IMR-90 (cell line): ENCODE data around the gene AK2. TPM values are rescaled to one million over a fixed set of nuclear protein-coding genes. Genes with fewer than 3 reads are reported as not detected.

Source experiments
- ATAC-seq: fragments of 200-7000 bp; cut with Tn5 transposase; 2 replicates; pipeline ENCODE4 v1.9.1; 2020; ENCODE audit warnings: low read depth, mild to moderate bottlenecking, moderate library complexity
- BruUV-seq: library from RNA; stranded (reverse); fragments of 400-500 nt; replicated peaks from 2 replicates; lab custom pipeline; 2021; lab: Mats Ljungman, UMichigan
- CTCF ChIA-PET: fragments of 300-600 bp; formaldehyde crosslinking; extraction: SDS; loops from one replicate; lab custom pipeline; 2021; ENCODE audit warnings: antibody characterized with exemption; lab: Yijun Ruan, JAX
- POLR2A ChIA-PET: fragments of 300-600 bp; sonication (Branson Sonifier 250); formaldehyde crosslinking; loops from one replicate; lab custom pipeline; 2022; ENCODE audit warnings: antibody characterized with exemption; ENCODE audit not compliant: unreplicated experiment; lab: Charles Lee
- DNase-seq: peaks from one replicate; pipeline ENCODE4 v3.0.0; 2013
- H2AFZ ChIP-seq: replicated peaks from 2 replicates; pipeline ENCODE3; 2013; ENCODE audit warnings: low read length, mild to moderate bottlenecking; ENCODE audit not compliant: poor library complexity
- H2AK5ac ChIP-seq: 2 replicates; pipeline ENCODE4 v1.6.1; 2013; ENCODE audit warnings: low read depth, low read length, inconsistent platforms
- H2AK9ac ChIP-seq: replicated peaks from 2 replicates; pipeline ENCODE3; 2013; ENCODE audit warnings: mild to moderate bottlenecking, low read depth, low read length, moderate library complexity; ENCODE audit not compliant: poor library complexity
- H2BK120ac ChIP-seq: 2 replicates; pipeline ENCODE4 v1.6.1; 2013; ENCODE audit warnings: low read depth, low read length, inconsistent platforms
- H2BK15ac ChIP-seq: 3 replicates; pipeline ENCODE4 v1.6.1; 2013; ENCODE audit warnings: low read depth, low read length, inconsistent platforms
- H2BK20ac ChIP-seq: 2 replicates; pipeline ENCODE4 v1.6.1; 2013; ENCODE audit warnings: low read depth, mild to moderate bottlenecking, inconsistent platforms, low read length, moderate library complexity
- H2BK5ac ChIP-seq: 2 replicates; pipeline ENCODE4 v1.6.1; 2013; ENCODE audit warnings: mild to moderate bottlenecking, low read depth, low read length, inconsistent platforms; ENCODE audit not compliant: poor library complexity, severe bottlenecking
- H3K14ac ChIP-seq: replicated peaks from 2 replicates; pipeline ENCODE4 v1.6.1; 2013; ENCODE audit warnings: low read depth, low read length, inconsistent platforms
- H3K18ac ChIP-seq: 2 replicates; pipeline ENCODE4 v1.6.1; 2013; ENCODE audit warnings: low read depth, low read length, control low read depth
- H3K23ac ChIP-seq: 2 replicates; pipeline ENCODE4 v1.6.1; 2013; ENCODE audit warnings: low read depth, low read length, inconsistent platforms
- H3K27ac ChIP-seq: 2 replicates; pipeline ENCODE4 v1.5.1; 2013; ENCODE audit warnings: mild to moderate bottlenecking, control low read depth, low read length; ENCODE audit not compliant: insufficient read depth
- H3K27me3 ChIP-seq: 2 replicates; pipeline ENCODE4 v1.6.1; 2013; ENCODE audit warnings: low read length; ENCODE audit not compliant: control insufficient read depth, insufficient read depth
- H3K36me3 ChIP-seq: 2 replicates; pipeline ENCODE4 v1.6.1; 2013; ENCODE audit warnings: low read length, mixed read lengths; ENCODE audit not compliant: control insufficient read depth, insufficient read depth
- H3K4ac ChIP-seq: 2 replicates; pipeline ENCODE4 v1.6.1; 2013; ENCODE audit warnings: low read depth, low read length, inconsistent platforms
- H3K4me1 ChIP-seq: 2 replicates; pipeline ENCODE4 v1.6.1; 2013; ENCODE audit warnings: low read length, mixed read lengths; ENCODE audit not compliant: control insufficient read depth, insufficient read depth
- H3K4me2 ChIP-seq: 2 replicates; pipeline ENCODE4 v1.6.1; 2013; ENCODE audit warnings: low read depth, mild to moderate bottlenecking, control low read depth, low read length, moderate library complexity
- H3K4me3 ChIP-seq: 2 replicates; pipeline ENCODE4 v1.5.1; 2013; ENCODE audit warnings: low read depth, mild to moderate bottlenecking, control low read depth, low read length, moderate library complexity; ENCODE audit not compliant: insufficient read depth
- H3K56ac ChIP-seq: 2 replicates; pipeline ENCODE4 v1.6.1; 2013; ENCODE audit warnings: low read length, inconsistent platforms; ENCODE audit not compliant: insufficient read depth; ENCODE audit errors: extremely low read depth
- H3K79me1 ChIP-seq, 2 experiments: 2 replicates each; pipeline ENCODE4 v1.6.1; 2013; ENCODE audit warnings: low read length in 2 of 2, inconsistent platforms in 1 of 2, low read depth in 1 of 2
- H3K9ac ChIP-seq: 2 replicates; pipeline ENCODE4 v1.6.1; 2013; ENCODE audit warnings: low read depth, low read length, control low read depth
- H3K9me1 ChIP-seq: 2 replicates; pipeline ENCODE4 v1.6.1; 2013; ENCODE audit warnings: low read length, inconsistent platforms; ENCODE audit not compliant: insufficient read depth
- H3K9me3 ChIP-seq: 2 replicates; pipeline ENCODE4 v1.6.1; 2013; ENCODE audit warnings: low read length; ENCODE audit not compliant: control insufficient read depth, insufficient read depth
- H4K20me1 ChIP-seq: 2 replicates; pipeline ENCODE4 v1.6.1; 2013; ENCODE audit warnings: low read length, inconsistent platforms; ENCODE audit not compliant: insufficient read depth
- H4K5ac ChIP-seq: 2 replicates; pipeline ENCODE4 v1.6.1; 2013; ENCODE audit warnings: mild to moderate bottlenecking, low read depth, low read length, control low read depth
- H4K8ac ChIP-seq, 2 experiments: 2 replicates each; pipeline ENCODE4 v1.6.1; 2013; ENCODE audit warnings: low read depth in 2 of 2, low read length in 2 of 2, control low read depth in 1 of 2, inconsistent platforms in 1 of 2
- H4K91ac ChIP-seq: 2 replicates; pipeline ENCODE4 v1.6.1; 2013; ENCODE audit warnings: low read depth, low read length, inconsistent platforms; ENCODE audit not compliant: insufficient read depth
- CEBPB ChIP-seq: IDR thresholded peaks from 2 replicates; pipeline ENCODE4 v1.6.1; 2012; ENCODE audit warnings: low read depth, low read length, improper control_type of control experiment
- FOS ChIP-seq: fragments of 150-350 bp; IDR thresholded peaks from 2 replicates; pipeline ENCODE4 v1.6.1; 2016; ENCODE audit warnings: low read depth, low read length
- MAFK ChIP-seq: IDR thresholded peaks from 2 replicates; pipeline ENCODE4 v1.6.1; 2012; ENCODE audit warnings: low read depth, low read length, improper control_type of control experiment
- MXI1 ChIP-seq: IDR thresholded peaks from 2 replicates; pipeline ENCODE4 v1.6.1; 2012; ENCODE audit warnings: low read depth, mild to moderate bottlenecking, low read length, moderate library complexity, borderline replicate concordance
- RAD21 ChIP-seq: IDR thresholded peaks from 2 replicates; pipeline ENCODE4 v1.6.1; 2012; ENCODE audit warnings: low read length, improper control_type of control experiment
- SMC3 ChIP-seq: fragments of 150-350 bp; IDR thresholded peaks from 2 replicates; pipeline ENCODE4 v1.6.1; 2016; ENCODE audit warnings: low read depth, mild to moderate bottlenecking, antibody characterized with exemption, low read length, moderate library complexity
- WGBS, 2 experiments: methylation state at CpG; one replicate each; pipeline versions ENCODE4 v1.1.5 to v1.1.7; 2013; ENCODE audit warnings: missing lambda C conversion rate in 2 of 2; ENCODE audit not compliant: insufficient read length in 1 of 2; ENCODE audit errors: extremely low coverage in 2 of 2; 5-methylcytosine and 5-hydroxymethylcytosine counted together
- dilution Hi-C: fragments of 300-500 bp; cut with HindIII; formaldehyde crosslinking; loops from one replicate; pipeline ENCODE4 v1.14.3; 2018; ENCODE audit warnings: low sequenced_read_pairs; ENCODE audit not compliant: unreplicated experiment
- in situ Hi-C: fragments of 300-500 bp; cut with MboI; formaldehyde crosslinking; loops from 3 replicates; pipeline ENCODE4 v1.14.3; 2019; ENCODE audit warnings: low sequenced_read_pairs, inconsistent platforms, mixed read lengths
- intact Hi-C: fragments of 100-400 bp; cut with micrococcal nuclease; formaldehyde crosslinking; loops from 2 replicates; pipeline ENCODE4 v1.10.0; 2022
- polyA plus RNA-seq, 3 experiments: library from polyadenylated mRNA; depleted of rRNA; stranded (reverse); fragments of >200 nt; gene quantifications; 2 replicates each; pipeline ENCODE4 v1.2.3, GENCODE V29; 2012; ENCODE audit warnings: low replicate concordance in 1 of 3
- total RNA-seq: library from RNA; depleted of rRNA; stranded (reverse); fragments of >200 nt; gene quantifications from 2 replicates; pipeline ENCODE4 v1.2.3, GENCODE V29; 2012
- TF ChIP-seq, protein P1 (sequence below): fragments of 150-350 bp; IDR thresholded peaks from 2 replicates; pipeline ENCODE4 v1.6.1; 2017; ENCODE audit warnings: mild to moderate bottlenecking, antibody characterized with exemption, low read length, low read depth
- TF ChIP-seq, protein P2 (sequence below): conservative IDR thresholded peaks from 2 replicates; pipeline ENCODE4 v1.5.1; 2012; ENCODE audit warnings: mild to moderate bottlenecking, low read depth, low read length, improper control_type of control experiment

AK2 gene
- total and polyA plus RNA-seq, 2 of the 4 experiments (the other 2 are of a cell fraction): 118 to 203 TPM

DNA sequence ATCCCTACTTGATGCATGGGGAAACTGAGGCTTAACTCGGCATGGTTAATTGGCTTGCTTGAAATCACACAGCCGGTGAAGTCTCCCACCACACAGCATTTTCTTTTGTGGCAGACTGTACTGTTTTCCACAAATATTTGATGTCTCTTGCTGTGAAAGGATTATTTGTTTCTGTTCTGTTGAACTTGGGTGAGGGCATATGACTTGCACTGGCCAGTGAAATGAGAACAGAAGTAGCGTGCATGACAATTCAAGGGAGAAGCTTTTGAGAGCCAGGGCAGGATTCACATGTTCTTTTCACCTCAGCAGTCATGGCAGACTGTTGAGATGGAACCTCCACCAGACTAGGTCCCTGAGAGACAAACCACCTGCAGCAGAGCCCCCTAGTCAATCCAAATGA lies 11.7 kb upstream of the AK2 start:
- intact Hi-C loops (no loop called here), in situ Hi-C loops (no loop called here), dilution Hi-C loops (no loop called here)
- Histone ChIP-seq H2BK15ac (no peak overlapping the region), H4K20me1 (no peaks in the 10 kb centered on the region), H3K9me3 (no peaks in the 10 kb centered on the region), H4K91ac (no peak overlapping the region; the same call in 1 of the 2 replicates), H2BK20ac (no peak overlapping the region), H2BK5ac (no peak overlapping the region), H2AK9ac (no peak overlapping the region), H2BK120ac (no peak overlapping the region), H3K36me3 (no peaks in the 10 kb centered on the region), H3K14ac (no peak overlapping the region), H3K79me1 (no peaks in the 10 kb centered on the region), H3K56ac (no peak overlapping the region), H3K4me2 (no peak overlapping the region), H3K9me1 (peaks cover 4% of the 10 kb centered on the region; the same call in 1 of the 2 replicates), H3K4me1 (peaks cover 4% of the 10 kb centered on the region; the same call in 1 of the 2 replicates), H3K23ac (no peak overlapping the region), H3K18ac (no peak overlapping the region), H3K9ac (no peak overlapping the region), H4K8ac (no peak overlapping the region), H3K27me3 (no peaks in the 10 kb centered on the region), H3K4me3 (no peak overlapping the region), H2AK5ac (no peak overlapping the region), H3K4ac (no peak overlapping the region), H2AFZ (no peak overlapping the region), H4K5ac (no peak overlapping the region), H3K27ac (no peak overlapping the region)
- no TSS peak for BruUV-seq
- POLR2A ChIA-PET: no interaction called here
- ATAC-seq (peak; percentile 19; the same call in 1 of the 2 replicates), DNase-seq (no peak)
- CTCF ChIA-PET: interaction anchor here (1.5 kb wide), 1 partner anchor 41 kb away, joined by 3 read pairs; no protein-coding TSS in a partner anchor
- TF ChIP-seq SMC3 (no peak), CEBPB (no peak), MAFK (no peak), RAD21 (no peak), MXI1 (no peak), FOS (no peak)
- TF ChIP-seq, protein P1, sequence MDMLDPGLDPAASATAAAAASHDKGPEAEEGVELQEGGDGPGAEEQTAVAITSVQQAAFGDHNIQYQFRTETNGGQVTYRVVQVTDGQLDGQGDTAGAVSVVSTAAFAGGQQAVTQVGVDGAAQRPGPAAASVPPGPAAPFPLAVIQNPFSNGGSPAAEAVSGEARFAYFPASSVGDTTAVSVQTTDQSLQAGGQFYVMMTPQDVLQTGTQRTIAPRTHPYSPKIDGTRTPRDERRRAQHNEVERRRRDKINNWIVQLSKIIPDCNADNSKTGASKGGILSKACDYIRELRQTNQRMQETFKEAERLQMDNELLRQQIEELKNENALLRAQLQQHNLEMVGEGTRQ: no peak
- TF ChIP-seq, protein P2, sequence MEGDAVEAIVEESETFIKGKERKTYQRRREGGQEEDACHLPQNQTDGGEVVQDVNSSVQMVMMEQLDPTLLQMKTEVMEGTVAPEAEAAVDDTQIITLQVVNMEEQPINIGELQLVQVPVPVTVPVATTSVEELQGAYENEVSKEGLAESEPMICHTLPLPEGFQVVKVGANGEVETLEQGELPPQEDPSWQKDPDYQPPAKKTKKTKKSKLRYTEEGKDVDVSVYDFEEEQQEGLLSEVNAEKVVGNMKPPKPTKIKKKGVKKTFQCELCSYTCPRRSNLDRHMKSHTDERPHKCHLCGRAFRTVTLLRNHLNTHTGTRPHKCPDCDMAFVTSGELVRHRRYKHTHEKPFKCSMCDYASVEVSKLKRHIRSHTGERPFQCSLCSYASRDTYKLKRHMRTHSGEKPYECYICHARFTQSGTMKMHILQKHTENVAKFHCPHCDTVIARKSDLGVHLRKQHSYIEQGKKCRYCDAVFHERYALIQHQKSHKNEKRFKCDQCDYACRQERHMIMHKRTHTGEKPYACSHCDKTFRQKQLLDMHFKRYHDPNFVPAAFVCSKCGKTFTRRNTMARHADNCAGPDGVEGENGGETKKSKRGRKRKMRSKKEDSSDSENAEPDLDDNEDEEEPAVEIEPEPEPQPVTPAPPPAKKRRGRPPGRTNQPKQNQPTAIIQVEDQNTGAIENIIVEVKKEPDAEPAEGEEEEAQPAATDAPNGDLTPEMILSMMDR: no peak
- no CpG with 5 or more reads among the region's 3 CpGs for WGBS, 2 experiments
